Spleen (tissue), 7 donors: ENCODE measurements around the gene IMMP2L.

Experiments used
- CTCF ChIP-seq, 11 experiments: fragments of 200-600 bp in 7 of 11; fragments of 450-650 bp in 4 of 11; sonication (generic) in 4 of 11; IDR thresholded peaks in 8 of 11; conservative IDR thresholded peaks in 3 of 11; 1 replicate in 7 of 11; 2 replicates in 4 of 11; pipeline versions ENCODE4 v1.4.0 to v1.8.0; 2016 to 2021; ENCODE audit warnings: antibody characterized with exemption in 11 of 11, inconsistent platforms in 4 of 11, mild to moderate bottlenecking in 1 of 11
- POLR2A ChIP-seq, 3 donors: fragments of 450-650 bp; IDR thresholded peaks; one replicate each; pipeline ENCODE4 v1.5.1; 2017; ENCODE audit warnings: antibody characterized with exemption in 3 of 3, mild to moderate bottlenecking in 1 of 3
- donor health status: DM: no; HTN: no; CAD: no; lungs with moderate emphysema.
- donor health status: DM: no; HTN: no; CAD: no.
- donor health status: DM: no; HTN: no; CAD: no.

- TF ChIP-seq POLR2A (IDR thresholded peaks at IDR 0.05) (no peak), CTCF (IDR thresholded peaks at IDR 0.05 in 8 of 11, conservative IDR thresholded peaks at IDR 0.05 in 3 of 11) (no peak)
Measured at GRCh38 chr7:111312966-111313365, 249.3 kb downstream of the IMMP2L start.
